ENCODE measurements around the gene IMMP2L. TPM values are rescaled to one million over a fixed set of nuclear protein-coding genes. Genes with fewer than 3 reads are reported as not detected.

Gene IMMP2L
- polyA plus RNA-seq, 1 experiment: 5.8 TPM

DNA sequence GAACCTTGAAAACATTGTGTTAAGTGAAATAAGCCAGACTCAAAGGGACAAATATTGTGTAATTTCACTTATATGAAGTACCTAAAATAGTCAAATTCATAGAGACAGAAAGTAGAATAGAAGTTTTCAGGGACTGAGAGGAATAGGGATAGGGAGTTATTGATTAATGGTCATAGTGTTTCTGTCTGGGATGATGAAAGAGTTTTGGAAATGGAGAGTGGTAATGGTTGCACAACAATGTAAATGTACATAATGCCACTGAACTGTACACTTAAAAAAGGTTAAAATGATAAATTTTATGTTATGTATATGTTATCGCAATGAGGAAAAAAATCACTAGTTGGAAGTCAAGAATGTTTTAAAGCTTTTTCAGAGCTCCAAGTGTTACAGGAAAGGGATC lies 33.5 kb upstream of the IMMP2L start:
- H3K36me3 ChIP-seq (ENCODE audit: control insufficient read depth, insufficient read depth, low read length): no peaks in the 10 kb centered on the region
- POLR2A ChIA-PET: no interaction called here
- DNase-seq (ENCODE audit: low read depth): no peak
- no peak overlapping the region for H3K4me3 ChIP-seq (ENCODE audit: low read depth, low read length)
- TF ChIP-seq, protein P1, sequence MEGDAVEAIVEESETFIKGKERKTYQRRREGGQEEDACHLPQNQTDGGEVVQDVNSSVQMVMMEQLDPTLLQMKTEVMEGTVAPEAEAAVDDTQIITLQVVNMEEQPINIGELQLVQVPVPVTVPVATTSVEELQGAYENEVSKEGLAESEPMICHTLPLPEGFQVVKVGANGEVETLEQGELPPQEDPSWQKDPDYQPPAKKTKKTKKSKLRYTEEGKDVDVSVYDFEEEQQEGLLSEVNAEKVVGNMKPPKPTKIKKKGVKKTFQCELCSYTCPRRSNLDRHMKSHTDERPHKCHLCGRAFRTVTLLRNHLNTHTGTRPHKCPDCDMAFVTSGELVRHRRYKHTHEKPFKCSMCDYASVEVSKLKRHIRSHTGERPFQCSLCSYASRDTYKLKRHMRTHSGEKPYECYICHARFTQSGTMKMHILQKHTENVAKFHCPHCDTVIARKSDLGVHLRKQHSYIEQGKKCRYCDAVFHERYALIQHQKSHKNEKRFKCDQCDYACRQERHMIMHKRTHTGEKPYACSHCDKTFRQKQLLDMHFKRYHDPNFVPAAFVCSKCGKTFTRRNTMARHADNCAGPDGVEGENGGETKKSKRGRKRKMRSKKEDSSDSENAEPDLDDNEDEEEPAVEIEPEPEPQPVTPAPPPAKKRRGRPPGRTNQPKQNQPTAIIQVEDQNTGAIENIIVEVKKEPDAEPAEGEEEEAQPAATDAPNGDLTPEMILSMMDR (IDR thresholded peaks at IDR 0.05; ENCODE audit: insufficient read depth, low read depth, low read length): no peak
- CTCF ChIA-PET: no interaction called here
- H3K27me3 ChIP-seq (ENCODE audit: control insufficient read depth, insufficient read depth, low read length): no peaks in the 10 kb centered on the region

DNA sequence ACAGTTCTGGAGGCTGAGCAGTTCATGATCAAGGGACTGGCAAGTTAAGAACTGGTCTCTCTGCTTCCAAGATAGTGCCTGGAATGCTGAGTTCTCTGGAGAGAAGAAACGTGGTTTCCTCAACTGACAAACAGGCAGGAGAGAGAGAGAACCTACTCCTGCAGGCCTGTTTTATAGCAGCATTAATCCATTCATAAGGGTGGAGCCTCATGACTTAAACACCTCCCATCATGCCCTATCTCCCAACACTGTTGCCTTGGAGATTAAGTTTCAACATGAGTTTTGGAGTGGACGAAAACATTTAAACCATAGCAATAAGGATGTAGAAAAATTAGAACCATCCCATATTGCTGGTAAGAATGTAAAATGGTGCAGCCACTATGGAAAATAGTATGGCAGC lies 32.3 kb upstream of the IMMP2L start:
- CTCF ChIA-PET: interaction anchor here (0.6 kb wide), 1 partner anchor 11 kb away, joined by 3 read pairs; no protein-coding TSS in a partner anchor
- no peak for DNase-seq (ENCODE audit: low read depth)
- H3K4me3 ChIP-seq (ENCODE audit: low read depth, low read length): no peak overlapping the region
- no peaks in the 10 kb centered on the region for H3K27me3 ChIP-seq (ENCODE audit: control insufficient read depth, insufficient read depth, low read length)
- H3K36me3 ChIP-seq (ENCODE audit: control insufficient read depth, insufficient read depth, low read length): no peaks in the 10 kb centered on the region
- POLR2A ChIA-PET: no interaction called here
- TF ChIP-seq, protein P1 (IDR thresholded peaks at IDR 0.05; ENCODE audit: insufficient read depth, low read depth, low read length): no peak

DNA sequence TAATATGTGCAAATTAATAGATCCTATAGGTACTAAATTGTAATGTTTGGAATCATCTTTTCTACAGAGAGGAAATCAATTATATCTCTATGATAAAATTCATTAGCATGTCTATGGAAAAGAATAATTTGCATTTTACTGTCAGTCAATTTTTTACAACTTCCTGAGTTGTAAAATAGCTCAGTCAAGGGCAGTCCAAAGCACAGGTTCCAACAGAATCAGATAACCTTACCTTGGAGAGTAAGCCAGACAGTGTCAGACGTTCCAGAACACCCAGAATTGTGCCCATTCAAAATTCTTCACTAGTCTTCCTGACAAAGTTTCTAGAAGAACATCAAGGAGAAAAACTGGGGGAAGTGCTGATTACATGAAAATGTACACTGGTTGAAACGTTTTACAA lies 31.1 kb upstream of the IMMP2L start:
- ChIA-PET CTCF (no interaction called here), POLR2A (no interaction called here)
- no peak overlapping the region for H3K4me3 ChIP-seq (ENCODE audit: low read depth, low read length)
- TF ChIP-seq, protein P1 (IDR thresholded peaks at IDR 0.05; ENCODE audit: insufficient read depth, low read depth, low read length): no peak
- no peak for DNase-seq (ENCODE audit: low read depth)
- no peaks in the 10 kb centered on the region for H3K36me3 ChIP-seq (ENCODE audit: control insufficient read depth, insufficient read depth, low read length)
- no peaks in the 10 kb centered on the region for H3K27me3 ChIP-seq (ENCODE audit: control insufficient read depth, insufficient read depth, low read length)

DNA sequence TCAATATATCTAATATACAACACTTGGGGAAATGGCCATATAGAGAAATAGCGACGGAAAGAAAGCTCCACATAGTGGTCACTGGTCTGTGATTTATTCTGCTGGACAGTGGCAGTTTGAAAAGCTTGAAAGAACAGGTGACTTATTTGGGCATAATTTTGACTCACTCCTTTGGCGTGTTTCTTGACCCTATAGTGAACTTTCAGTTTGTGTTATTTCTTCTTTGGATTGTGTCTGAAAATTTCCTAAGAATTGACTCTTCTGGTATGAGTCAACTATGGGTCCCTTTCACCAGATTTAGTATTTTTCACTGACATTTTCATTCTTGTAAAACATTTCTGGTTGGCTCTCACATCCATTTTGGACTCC lies 25.8 kb upstream of the IMMP2L start:
- CTCF ChIA-PET: no interaction called here
- no peaks in the 10 kb centered on the region for H3K36me3 ChIP-seq (ENCODE audit: control insufficient read depth, insufficient read depth, low read length)
- POLR2A ChIA-PET: no interaction called here
- DNase-seq (ENCODE audit: low read depth): no peak
- H3K27me3 ChIP-seq (ENCODE audit: control insufficient read depth, insufficient read depth, low read length): no peaks in the 10 kb centered on the region; the same call in 1 of the 2 replicates
- no peak overlapping the region for H3K4me3 ChIP-seq (ENCODE audit: low read depth, low read length)
- TF ChIP-seq, protein P1 (IDR thresholded peaks at IDR 0.05; ENCODE audit: insufficient read depth, low read depth, low read length): no peak

DNA sequence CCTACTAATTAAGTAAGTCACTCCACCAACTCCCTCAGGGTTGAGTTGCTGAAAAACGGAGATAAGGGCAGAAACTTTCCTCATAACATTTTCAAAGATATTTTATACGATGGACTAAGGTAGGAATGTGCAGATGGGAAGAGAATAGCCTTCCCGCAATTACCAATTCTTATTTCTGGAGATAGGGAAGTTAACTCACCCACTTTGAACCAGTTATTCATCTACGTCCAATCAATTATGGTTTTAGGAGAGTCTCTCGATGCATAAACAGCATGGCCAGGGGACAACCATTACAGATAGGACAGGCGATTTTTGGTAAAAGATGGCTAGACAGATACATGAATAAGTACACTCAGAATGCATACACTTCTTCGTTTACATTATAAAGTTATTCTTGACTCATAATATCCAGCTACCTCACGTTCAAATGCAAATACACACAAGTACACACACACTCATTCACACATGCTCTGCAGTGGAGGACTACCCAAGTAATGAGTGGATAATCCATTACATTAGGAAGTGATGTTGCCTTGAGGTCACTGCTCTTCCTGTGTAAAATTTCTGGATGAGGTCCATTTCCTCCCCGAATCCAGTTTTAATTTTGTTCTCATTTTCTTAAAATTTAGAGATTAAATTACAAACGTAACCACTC lies 25.2 kb upstream of the IMMP2L start:
- POLR2A ChIA-PET: no interaction called here
- Histone ChIP-seq H3K27me3 (ENCODE audit: control insufficient read depth, insufficient read depth, low read length) (no peaks in the 10 kb centered on the region; the same call in 1 of the 2 replicates), H3K4me3 (ENCODE audit: low read depth, low read length) (no peak overlapping the region), H3K36me3 (ENCODE audit: control insufficient read depth, insufficient read depth, low read length) (no peaks in the 10 kb centered on the region)
- no peak for DNase-seq (ENCODE audit: low read depth)
- TF ChIP-seq, protein P1 (IDR thresholded peaks at IDR 0.05; ENCODE audit: insufficient read depth, low read depth, low read length): no peak
- CTCF ChIA-PET: no interaction called here
